Measurements from ENCODE around the gene CRHR1.

DNA sequence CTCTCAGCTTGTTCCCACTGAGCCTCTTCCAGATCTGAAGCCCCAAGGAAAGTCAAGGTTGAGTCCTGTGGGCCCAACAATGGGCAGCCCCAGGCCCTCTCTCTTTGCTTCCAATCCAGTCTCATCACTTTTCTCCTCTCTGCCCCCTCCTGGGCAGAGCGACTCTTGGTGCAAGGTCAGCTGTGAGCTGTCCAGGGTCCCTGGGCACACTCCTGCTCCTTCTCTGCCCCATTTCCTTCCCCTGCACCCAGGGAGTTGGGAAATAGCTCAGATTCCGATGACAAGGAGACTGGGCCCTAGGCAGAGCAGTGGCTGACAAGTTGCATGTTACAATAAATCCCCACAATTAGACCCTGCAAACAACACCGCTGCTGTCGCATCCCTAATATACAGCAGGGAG is 16.1 kb upstream of the CRHR1 start:
- TF ChIP-seq POLR2A (IDR thresholded peaks at IDR 0.05): no peak
- TF ChIP-seq, protein P1, sequence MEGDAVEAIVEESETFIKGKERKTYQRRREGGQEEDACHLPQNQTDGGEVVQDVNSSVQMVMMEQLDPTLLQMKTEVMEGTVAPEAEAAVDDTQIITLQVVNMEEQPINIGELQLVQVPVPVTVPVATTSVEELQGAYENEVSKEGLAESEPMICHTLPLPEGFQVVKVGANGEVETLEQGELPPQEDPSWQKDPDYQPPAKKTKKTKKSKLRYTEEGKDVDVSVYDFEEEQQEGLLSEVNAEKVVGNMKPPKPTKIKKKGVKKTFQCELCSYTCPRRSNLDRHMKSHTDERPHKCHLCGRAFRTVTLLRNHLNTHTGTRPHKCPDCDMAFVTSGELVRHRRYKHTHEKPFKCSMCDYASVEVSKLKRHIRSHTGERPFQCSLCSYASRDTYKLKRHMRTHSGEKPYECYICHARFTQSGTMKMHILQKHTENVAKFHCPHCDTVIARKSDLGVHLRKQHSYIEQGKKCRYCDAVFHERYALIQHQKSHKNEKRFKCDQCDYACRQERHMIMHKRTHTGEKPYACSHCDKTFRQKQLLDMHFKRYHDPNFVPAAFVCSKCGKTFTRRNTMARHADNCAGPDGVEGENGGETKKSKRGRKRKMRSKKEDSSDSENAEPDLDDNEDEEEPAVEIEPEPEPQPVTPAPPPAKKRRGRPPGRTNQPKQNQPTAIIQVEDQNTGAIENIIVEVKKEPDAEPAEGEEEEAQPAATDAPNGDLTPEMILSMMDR (IDR thresholded peaks at IDR 0.05): no peak

All from lower leg skin (tissue), 3 donors.